Coronary artery (tissue), 2 donors: ENCODE data around the gene BTBD16.
A peak's percentile ranks its signal among the peaks of the same experiment; 100 is the strongest.

Experiments
- DNase-seq: peaks from one replicate; pipeline ENCODE4 v3.0.0-alpha.2; 2017; ENCODE audit warnings: low spot score
- H3K27ac ChIP-seq, 2 donors: fragments of 200-600 bp; sonication (generic); one replicate each; pipeline ENCODE4 v1.5.1; 2016 to 2019
- H3K4me3 ChIP-seq: fragments of 200-600 bp; sonication (generic); 2 replicates; pipeline ENCODE4 v1.5.1; 2016; ENCODE audit warnings: mild to moderate bottlenecking, moderate library complexity
- TF ChIP-seq, protein P1 (sequence below): fragments of 200-600 bp; sonication (generic); IDR thresholded peaks from one replicate; pipeline ENCODE4 v1.5.1; 2019; ENCODE audit warnings: antibody characterized with exemption

BTBD16 gene

DNA sequence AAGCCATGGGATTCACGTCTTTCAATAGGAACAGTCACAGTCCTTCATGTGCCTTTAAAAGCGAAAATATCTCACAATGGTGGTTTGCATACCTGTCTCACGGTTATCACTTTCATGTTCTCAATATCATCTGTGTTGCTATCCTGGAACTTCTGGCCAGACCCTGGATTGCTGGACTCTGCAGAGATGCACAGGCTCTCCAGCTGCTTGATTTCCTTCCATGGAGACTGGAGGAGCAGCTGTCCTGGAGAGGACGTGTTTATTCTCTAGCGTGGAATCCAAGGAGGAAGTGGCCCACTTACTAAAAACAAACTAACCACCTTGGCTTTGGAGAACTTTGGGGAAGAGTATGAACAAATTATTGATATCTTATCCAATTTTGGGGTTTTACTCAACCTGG lies 16.5 kb downstream of the BTBD16 start:
- TF ChIP-seq, protein P1, sequence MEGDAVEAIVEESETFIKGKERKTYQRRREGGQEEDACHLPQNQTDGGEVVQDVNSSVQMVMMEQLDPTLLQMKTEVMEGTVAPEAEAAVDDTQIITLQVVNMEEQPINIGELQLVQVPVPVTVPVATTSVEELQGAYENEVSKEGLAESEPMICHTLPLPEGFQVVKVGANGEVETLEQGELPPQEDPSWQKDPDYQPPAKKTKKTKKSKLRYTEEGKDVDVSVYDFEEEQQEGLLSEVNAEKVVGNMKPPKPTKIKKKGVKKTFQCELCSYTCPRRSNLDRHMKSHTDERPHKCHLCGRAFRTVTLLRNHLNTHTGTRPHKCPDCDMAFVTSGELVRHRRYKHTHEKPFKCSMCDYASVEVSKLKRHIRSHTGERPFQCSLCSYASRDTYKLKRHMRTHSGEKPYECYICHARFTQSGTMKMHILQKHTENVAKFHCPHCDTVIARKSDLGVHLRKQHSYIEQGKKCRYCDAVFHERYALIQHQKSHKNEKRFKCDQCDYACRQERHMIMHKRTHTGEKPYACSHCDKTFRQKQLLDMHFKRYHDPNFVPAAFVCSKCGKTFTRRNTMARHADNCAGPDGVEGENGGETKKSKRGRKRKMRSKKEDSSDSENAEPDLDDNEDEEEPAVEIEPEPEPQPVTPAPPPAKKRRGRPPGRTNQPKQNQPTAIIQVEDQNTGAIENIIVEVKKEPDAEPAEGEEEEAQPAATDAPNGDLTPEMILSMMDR: no peak
- Histone ChIP-seq H3K4me3 (no peak overlapping the region), H3K27ac (peak overlapping the region; percentile 3 to 19)
- DNase-seq: no peak

DNA sequence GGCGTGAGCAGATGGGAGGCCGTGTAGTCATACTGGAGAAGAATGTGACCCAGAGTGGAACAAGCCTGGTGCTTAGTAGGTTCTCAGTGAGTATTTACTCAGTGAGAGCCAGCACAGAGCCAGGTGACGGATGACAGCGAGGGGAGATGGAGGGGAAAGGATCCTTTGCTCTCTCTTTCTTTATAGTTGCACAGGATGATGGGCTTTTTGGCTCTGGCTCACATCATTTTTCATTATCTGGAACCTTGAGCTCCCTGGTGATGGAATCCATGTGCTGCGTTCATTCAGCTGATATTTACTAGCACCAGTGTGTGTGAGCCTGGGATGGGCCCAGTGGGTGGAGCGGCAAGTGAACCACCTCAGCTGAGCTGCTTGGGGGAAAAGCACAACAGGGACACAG lies 17.2 kb downstream of the BTBD16 start:
- Histone ChIP-seq H3K27ac (no peak overlapping the region), H3K4me3 (no peak overlapping the region)
- TF ChIP-seq, protein P1: no peak
- no peak for DNase-seq

DNA sequence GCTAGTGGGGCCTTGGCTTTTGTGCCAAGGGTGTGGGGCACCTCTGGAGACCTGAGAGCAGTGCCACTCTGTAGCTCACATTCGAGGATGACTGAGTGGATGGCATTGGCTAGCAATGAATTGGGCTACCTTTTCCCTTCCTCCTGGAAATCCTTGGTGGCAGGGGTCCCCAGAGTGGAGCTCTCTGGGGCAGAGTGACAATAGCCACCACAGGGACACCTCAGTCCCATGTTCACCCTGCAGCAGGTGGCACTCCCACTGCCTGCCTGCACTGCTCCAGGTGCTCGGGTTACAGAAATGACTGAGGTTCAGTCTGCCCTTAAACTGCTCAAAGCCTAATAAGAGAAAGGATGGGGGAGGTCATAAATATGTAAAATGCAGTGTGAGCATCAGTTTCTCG lies 17.8 kb downstream of the BTBD16 start:
- no peak for DNase-seq
- Histone ChIP-seq H3K4me3 (no peak overlapping the region), H3K27ac (no peak overlapping the region)
- TF ChIP-seq, protein P1: no peak

DNA sequence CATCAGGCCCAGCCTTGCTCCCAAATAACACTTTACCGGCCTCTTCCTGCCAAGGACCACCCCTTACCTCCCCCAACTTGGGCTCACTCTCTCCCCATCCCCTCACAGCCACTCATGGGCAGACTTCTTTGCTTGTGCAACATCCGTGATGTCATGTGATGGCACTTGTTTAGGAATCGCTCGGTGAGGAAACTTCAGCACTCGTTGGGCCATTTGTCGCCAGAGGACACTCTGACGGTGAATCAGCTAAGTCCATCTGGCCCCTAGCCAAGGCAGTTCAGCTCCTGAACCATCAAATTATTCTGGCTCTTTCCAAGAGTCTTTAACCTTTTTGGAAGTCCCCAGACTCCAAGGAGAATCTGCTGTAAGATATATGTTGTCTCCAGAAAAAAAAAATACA lies 19.2 kb downstream of the BTBD16 start:
- Histone ChIP-seq H3K27ac (no peak overlapping the region), H3K4me3 (no peak overlapping the region)
- DNase-seq: no peak
- TF ChIP-seq, protein P1: no peak

DNA sequence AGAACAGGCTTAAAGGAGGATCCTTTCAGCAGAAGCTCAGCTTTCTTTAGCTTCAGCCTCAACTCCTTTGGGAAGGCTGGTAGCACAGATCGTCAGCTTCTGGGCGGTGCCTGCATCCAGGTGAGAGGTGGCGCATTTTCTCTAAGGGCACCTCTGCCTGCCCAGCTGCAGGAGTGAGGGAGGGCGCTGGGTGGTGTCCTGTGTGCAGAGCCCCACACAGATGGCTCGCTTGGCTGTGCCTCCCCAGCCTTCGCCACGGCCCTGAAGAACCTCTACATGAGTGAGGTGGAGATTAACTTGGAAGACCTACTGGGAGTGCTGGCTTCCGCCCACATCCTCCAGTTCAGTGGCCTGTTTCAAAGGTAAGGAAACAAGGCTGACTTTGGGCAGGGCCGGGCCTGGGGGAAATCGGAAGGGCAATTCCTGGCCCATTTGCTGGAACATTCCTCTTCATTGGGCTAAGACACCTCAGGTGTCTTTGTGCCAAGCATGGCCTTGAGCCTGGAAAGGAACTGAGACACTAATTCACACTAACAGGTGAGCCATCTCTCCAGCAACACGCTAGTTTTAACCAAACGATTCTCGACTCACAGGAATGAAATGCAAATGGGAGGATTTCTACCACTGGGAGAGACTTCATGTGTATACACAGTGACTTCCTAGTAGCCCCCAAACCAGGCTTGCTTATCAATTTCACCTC lies 19.9 kb downstream of the BTBD16 start:
- TF ChIP-seq, protein P1: no peak
- no peak overlapping the region for H3K4me3 ChIP-seq

DNA sequence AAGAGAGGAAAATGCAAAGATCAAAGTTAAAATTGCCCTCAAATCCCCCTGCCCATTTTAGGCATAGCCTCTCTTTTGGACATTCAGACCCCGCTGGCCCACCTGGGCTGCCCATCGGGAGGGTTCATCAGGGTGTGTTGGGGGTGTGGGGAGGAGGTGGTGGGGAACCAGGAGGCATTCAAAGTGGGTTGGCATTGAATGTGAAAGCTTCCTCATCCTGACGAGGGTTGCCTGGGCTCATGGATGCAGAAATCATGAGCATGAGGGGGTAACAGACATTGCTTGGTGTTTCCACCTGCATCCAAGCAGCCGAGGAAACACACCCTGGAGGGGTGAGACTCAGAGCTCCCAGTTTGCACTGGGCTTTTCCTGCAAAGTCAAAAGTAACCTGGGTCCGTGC lies 20.6 kb downstream of the BTBD16 start:
- Histone ChIP-seq H3K27ac (no peak overlapping the region), H3K4me3 (no peak overlapping the region)
- DNase-seq: peak; percentile 38
- TF ChIP-seq, protein P1: no peak

More for the DNA sequence above, 19.9 kb downstream of the BTBD16 start:
- H3K27ac ChIP-seq: no peak overlapping the region
- peak; percentile 38 for DNase-seq

DNA sequence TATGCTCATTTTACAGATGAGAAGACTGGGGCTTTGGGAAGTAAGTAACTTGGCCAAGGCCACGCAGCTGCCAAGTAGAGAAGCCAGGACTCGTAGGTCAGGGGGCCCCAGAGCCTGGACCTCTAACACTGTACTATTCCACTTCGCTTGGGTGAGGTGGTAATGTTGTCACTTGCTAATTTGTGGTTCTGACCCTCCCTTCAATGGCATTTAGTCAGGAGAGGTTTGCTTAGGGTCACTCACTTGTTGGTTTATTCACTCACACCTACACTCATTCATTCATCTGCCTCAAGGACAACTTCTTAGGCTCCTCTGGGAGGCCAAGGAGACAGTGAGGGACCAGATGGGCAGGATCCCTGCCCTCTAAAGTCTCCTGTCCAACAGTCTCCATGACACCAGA lies 21.3 kb downstream of the BTBD16 start:
- DNase-seq: peak; percentile 22
- no peak overlapping the region for H3K4me3 ChIP-seq
- TF ChIP-seq, protein P1: no peak

More for the DNA sequence above, 21.3 kb downstream of the BTBD16 start:
- no peak overlapping the region for H3K27ac ChIP-seq
